GM18508 (cell line): ENCODE results near the gene ZNF471.

Experiments
- ATAC-seq: cut with Tn5 transposase; IDR thresholded peaks from one replicate; pipeline ENCODE4 v1.9.1; 2021; ENCODE audit warnings: moderate number of reproducible peaks; ENCODE audit not compliant: insufficient read depth, unreplicated experiment

Gene ZNF471

DNA sequence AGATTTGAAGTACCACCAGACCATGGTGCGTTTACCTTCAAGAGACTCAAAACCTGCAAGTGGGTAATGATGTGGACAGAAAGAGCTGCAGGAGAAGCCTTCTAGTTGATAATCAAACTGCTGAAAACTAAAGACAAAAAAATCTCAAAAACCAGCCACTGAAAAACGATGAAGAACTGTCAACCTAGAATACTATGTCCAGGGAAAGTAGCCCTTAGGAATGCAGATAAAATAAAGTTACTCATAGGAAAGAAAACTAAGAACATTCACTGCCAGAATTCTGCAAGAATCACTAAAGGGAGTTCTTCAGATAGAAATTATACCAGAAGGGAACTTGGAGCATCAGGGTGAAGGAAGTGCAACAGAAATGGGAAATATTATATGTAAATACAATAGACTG lies 64.9 kb downstream of the ZNF471 start:
- no peak for ATAC-seq

DNA sequence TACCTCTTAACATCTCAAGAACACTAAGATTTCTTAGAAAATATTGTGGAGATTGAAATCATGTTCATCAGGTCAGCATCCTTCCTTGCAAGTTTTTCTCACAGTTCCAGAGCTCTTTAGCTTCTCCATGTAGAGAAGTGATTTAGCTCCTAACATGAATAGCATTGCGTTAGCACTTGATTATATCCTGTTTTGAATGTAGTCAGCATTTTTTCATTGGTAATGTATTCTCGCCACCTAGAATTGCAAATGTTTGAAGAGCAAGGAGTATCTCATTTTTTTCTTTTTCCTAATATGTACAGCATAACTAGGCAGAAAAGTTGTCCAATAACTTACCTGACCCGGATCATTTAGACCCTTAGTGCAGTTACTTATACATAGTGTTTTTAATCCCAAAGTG lies 66.3 kb downstream of the ZNF471 start:
- no peak for ATAC-seq

DNA sequence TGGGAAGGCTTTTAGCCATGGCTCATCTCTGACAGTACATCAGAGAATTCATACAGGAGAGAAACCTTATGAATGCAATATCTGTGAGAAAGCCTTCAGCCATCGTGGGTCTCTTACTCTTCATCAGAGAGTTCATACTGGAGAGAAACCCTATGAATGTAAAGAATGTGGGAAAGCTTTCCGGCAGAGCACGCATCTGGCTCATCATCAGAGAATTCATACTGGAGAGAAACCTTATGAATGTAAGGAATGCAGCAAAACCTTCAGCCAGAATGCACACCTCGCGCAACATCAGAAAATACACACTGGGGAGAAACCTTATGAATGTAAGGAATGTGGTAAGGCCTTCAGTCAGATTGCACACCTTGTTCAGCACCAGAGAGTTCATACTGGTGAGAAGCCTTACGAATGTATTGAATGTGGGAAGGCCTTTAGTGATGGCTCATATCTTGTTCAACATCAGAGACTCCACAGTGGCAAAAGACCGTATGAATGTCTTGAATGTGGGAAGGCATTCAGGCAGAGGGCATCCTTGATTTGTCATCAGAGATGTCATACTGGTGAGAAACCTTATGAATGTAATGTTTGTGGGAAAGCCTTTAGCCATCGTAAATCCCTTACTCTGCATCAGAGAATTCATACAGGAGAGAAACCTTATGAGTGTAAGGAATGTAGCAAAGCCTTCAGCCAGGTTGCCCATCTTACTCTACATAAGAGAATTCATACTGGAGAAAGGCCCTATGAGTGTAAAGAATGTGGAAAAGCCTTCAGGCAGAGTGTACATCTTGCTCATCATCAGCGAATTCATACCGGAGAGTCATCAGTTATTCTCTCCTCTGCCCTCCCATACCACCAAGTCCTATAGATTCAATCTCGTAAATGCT lies 70.3 kb downstream of the ZNF471 start:
- no peak for ATAC-seq
